HFF-Myc (cell line): ENCODE data around the gene DLG2.

ENCODE experiments used
- DNase-seq: peaks from one replicate; pipeline ENCODE4 v3.0.0-alpha.2; 2011; ENCODE audit warnings: low read depth; ENCODE audit errors: extremely low read depth
- H3K4me3 ChIP-seq: replicated peaks from 2 replicates; pipeline ENCODE4 v1.5.1; 2011; ENCODE audit warnings: low read depth, mild to moderate bottlenecking, control low read depth, low read length
- TF ChIP-seq, protein P1 (sequence below): IDR thresholded peaks from 2 replicates; pipeline ENCODE4 v1.5.1; 2012; ENCODE audit warnings: mild to moderate bottlenecking, low read depth, low read length, control low read depth; ENCODE audit errors: missing control alignments

The DLG2 gene

GRCh38 chr11:84884836-84885235 is 742.3 kb downstream of the DLG2 start:
- no peak overlapping the region for H3K4me3 ChIP-seq
- no peak for DNase-seq
- TF ChIP-seq, protein P1, sequence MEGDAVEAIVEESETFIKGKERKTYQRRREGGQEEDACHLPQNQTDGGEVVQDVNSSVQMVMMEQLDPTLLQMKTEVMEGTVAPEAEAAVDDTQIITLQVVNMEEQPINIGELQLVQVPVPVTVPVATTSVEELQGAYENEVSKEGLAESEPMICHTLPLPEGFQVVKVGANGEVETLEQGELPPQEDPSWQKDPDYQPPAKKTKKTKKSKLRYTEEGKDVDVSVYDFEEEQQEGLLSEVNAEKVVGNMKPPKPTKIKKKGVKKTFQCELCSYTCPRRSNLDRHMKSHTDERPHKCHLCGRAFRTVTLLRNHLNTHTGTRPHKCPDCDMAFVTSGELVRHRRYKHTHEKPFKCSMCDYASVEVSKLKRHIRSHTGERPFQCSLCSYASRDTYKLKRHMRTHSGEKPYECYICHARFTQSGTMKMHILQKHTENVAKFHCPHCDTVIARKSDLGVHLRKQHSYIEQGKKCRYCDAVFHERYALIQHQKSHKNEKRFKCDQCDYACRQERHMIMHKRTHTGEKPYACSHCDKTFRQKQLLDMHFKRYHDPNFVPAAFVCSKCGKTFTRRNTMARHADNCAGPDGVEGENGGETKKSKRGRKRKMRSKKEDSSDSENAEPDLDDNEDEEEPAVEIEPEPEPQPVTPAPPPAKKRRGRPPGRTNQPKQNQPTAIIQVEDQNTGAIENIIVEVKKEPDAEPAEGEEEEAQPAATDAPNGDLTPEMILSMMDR: no peak

DNA sequence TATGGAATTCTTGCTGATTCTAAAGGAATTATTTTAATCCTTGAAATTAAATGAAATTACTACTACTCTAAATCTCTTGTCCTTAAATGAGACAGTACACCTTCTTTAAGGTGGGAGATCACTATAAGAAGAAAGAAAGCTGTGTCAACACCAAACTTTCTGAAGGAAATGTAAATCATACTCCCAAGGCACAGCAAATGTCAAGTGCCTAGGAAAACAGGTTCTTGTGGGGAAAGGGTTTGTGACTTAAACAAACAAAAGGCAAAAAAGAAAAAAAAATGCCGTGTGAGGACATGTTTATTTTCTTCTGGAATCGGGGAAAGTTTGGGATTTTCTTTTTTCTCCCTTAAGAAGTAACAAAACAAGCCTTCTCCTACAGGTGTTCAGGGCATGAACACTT is 745.1 kb downstream of the DLG2 start:
- TF ChIP-seq, protein P1: no peak
- DNase-seq: no peak
- no peak overlapping the region for H3K4me3 ChIP-seq

GRCh38 chr11:84871116-84871515 is 756.0 kb downstream of the DLG2 start:
- no peak overlapping the region for H3K4me3 ChIP-seq
- TF ChIP-seq, protein P1: no peak
- no peak for DNase-seq

- TF ChIP-seq, protein P1: no peak
- no peak for DNase-seq
Observed at GRCh38 chr11:84870486-84870885, 756.7 kb downstream of the DLG2 start.

DNA sequence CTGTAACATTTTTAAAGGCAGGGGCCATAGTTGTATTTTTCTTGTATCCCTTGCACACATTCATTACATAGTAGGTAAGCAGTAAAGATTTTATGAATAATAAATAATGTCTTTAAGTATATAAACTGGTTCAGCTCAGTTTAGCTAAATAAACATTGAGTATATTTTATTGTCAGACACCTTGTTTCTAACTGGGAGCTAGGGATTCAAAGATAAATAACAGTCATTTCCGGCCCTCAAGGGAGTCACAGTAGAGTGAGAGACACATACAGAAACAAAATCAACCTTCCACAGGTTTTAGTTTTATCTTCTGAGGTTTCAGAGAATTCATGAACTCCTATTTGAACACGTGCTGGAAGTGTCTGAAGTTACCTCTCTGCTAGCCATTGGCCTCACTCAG is 760.2 kb downstream of the DLG2 start:
- TF ChIP-seq, protein P1: no peak
- no peak for DNase-seq

More at GRCh38 chr11:84870486-84870885, 756.7 kb downstream of the DLG2 start:
- H3K4me3 ChIP-seq: no peak overlapping the region

DNA sequence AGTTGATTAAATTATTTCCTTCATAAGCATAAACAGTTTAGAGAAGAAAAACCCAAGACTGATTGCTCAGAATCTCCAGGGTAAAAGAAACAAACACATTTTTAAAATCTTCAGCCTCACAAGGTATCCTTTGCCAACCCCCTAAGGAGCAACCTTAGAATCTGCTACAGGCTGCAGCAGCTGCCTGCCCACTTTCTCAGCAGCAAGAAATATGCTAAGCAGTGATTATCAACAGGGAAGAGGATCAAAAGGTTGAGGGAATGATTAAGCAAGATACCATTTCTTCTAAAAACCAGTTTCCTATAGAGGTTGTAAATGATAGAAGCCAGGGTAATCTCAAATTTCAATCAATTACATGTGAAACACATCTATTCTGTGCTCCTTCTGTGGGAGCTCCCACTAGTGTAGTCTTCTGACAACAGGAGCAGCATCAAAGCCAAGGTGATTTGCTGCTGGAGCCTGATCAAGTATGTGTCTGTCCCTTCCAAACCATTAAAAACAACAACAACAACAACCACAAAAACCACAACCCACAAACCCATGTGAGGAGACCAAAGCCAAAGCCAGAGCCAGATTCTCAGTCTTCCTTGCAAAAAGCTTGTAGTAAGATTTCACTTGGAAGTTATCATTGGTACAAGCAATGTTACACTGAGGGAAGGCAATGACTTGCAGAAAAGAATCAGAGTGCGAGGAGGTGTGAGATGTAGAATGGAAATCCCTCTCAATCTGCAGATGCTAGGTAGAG is 761.2 kb downstream of the DLG2 start:
- no peak for DNase-seq
- TF ChIP-seq, protein P1: no peak

More for the DNA sequence above, 760.2 kb downstream of the DLG2 start:
- H3K4me3 ChIP-seq: no peak overlapping the region

More for the DNA sequence above, 761.2 kb downstream of the DLG2 start:
- no peak overlapping the region for H3K4me3 ChIP-seq
